Measurements from ENCODE around the gene OFD1.

GRCh38 chrX:13692771-13693231 is 41.7 kb upstream of the OFD1 start:
- TF ChIP-seq RXRA (IDR thresholded peaks at IDR 0.05; ENCODE audit: borderline replicate concordance, low read depth) (no peak), POLR2AphosphoS5 (IDR thresholded peaks at IDR 0.05; ENCODE audit: low read depth, low read length) (no peak), CHD2 (IDR thresholded peaks at IDR 0.05; ENCODE audit: low read length, partially characterized antibody) (no peak), REST (IDR thresholded peaks at IDR 0.05; ENCODE audit: low read depth, low read length) (no peak), SIN3A (IDR thresholded peaks at IDR 0.05; ENCODE audit: borderline replicate concordance, low read depth, low read length) (no peak)
